IgD-negative memory B cell (primary cell): ENCODE measurements around the gene RAPGEF3. TPM values are rescaled to one million over a fixed set of nuclear protein-coding genes. Genes with fewer than 3 reads are reported as not detected.

Experiments used
- H3K27ac Mint-ChIP-seq, 3 donors: one replicate each; pipeline ENCODE4 v1.8.0; 2020 to 2022; ENCODE audit warnings: mild to moderate bottlenecking in 3 of 3, mixed read lengths in 3 of 3, moderate library complexity in 1 of 3
- H3K27me3 Mint-ChIP-seq: one replicate; pipeline ENCODE4 v1.8.0; 2021; ENCODE audit warnings: mixed read lengths
- H3K36me3 Mint-ChIP-seq: one replicate; pipeline ENCODE4 v1.8.0; 2020; ENCODE audit warnings: mild to moderate bottlenecking, mixed read lengths
- H3K4me1 Mint-ChIP-seq, 3 donors: one replicate each; pipeline ENCODE4 v1.8.0; 2020 to 2022; ENCODE audit warnings: mixed read lengths in 3 of 3, mild to moderate bottlenecking in 1 of 3
- H3K4me3 Mint-ChIP-seq, 4 donors: one replicate each; pipeline ENCODE4 v1.8.0; 2020 to 2022; ENCODE audit warnings: mild to moderate bottlenecking in 4 of 4, mixed read lengths in 4 of 4, moderate library complexity in 3 of 4
- H3K9me3 Mint-ChIP-seq, 3 donors: one replicate each; pipeline ENCODE4 v1.8.0; 2020 to 2021; ENCODE audit warnings: mixed read lengths in 3 of 3, mild to moderate bottlenecking in 1 of 3
- polyA plus RNA-seq: library from polyadenylated mRNA; unstranded; fragments of 300-500 nt; fragmentation: Illumina TruSeq; gene quantifications from one replicate; pipeline ENCODE4 v1.2.3, GENCODE V29; 2021

Gene RAPGEF3
- polyA plus RNA-seq, 1 donor from 2014 or later = 0.26 TPM

DNA sequence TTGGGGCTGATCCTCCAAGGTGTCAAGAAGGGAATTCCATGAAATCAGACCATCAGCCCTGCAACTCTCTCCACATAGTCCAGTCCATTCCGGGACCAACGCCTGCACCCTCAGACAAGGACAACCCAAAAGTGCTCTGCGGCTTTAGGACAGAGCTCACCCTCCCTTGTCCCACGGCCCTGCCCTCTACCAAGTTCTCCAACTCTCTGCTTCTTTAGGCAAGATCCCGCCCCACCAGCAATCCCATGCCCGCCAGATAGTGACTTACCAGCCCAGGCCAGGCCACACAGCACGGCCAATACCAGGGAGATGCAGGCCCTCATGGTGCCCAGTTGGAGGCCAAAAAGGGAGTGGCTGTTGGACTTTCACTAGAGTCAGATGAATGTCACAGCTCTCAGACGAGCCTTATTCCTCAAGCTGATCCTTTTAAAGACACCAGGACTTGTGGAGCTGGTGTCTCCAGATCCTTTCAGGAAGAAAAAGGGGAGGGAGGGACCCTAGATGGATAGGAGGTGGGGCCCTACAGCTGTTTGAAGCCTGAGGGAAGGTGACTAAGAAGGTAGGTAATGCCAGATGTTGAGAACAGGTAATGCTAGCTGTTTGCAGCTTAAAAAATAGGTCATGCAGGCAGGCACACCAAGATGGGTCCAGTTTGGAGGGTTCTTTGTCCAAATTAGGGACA, 33.4 kb downstream of the RAPGEF3 start, which contains the start of gene ENDOU:
Gene ENDOU (minus strand): TSS at position 400 of the 682 bp plus-strand sequence. CDS start 77 bp downstream, at position 323.
- no peaks in the 10 kb centered on the region for H3K9me3 Mint-ChIP-seq
- peak within 1 kb of the TSS in 1 of 4 donors; percentile 76 for H3K4me3 Mint-ChIP-seq
- H3K27ac Mint-ChIP-seq = no peak within 1 kb of the TSS
- H3K4me1 Mint-ChIP-seq = peaks cover 18 to 27% (median 18%) of the 10 kb centered on the region in 3 donors
- H3K36me3 Mint-ChIP-seq = peaks cover 8% of the 10 kb centered on the region
- no peaks in the 10 kb centered on the region for H3K27me3 Mint-ChIP-seq

DNA sequence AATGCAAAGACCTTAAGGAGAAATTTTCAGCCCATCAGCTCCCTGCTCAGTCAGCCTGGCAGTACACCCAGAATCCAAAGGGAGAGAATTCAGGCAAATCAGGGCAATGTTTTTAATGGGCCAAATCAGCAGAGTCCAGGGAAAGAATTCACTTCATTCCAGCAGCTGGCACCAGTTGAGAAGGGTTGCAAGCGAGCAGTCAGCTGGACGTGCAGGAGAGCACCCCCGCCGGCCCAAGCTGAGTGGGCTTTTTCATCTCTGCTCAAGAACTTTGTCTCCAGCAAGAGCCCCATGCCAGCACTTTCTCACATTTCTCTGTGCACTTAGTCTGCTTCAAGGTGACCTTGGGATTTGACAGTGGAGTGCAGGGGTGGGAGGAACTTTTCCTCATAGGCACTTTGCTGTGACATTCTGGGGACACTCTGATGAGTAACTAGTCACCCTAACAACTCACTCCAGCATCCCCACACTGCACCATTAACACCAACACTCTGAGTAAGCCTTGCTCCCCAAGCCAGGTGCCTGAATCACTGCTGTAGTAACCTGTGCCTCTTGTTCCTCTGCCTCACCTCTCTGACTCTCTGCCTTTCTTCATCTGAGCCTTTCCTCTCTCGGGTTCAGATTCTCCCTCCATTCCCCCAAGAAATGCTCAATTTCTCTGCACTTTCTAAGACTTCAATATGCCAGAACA, 35.6 kb downstream of the RAPGEF3 start:
- Mint-ChIP-seq H3K9me3 (no peaks in the 10 kb centered on the region), H3K27ac (no peak overlapping the region), H3K36me3 (peaks cover 12% of the 10 kb centered on the region), H3K4me1 (peaks cover 18 to 28% (median 19%) of the 10 kb centered on the region in 3 donors), H3K27me3 (no peaks in the 10 kb centered on the region), H3K4me3 (no peak overlapping the region)

DNA sequence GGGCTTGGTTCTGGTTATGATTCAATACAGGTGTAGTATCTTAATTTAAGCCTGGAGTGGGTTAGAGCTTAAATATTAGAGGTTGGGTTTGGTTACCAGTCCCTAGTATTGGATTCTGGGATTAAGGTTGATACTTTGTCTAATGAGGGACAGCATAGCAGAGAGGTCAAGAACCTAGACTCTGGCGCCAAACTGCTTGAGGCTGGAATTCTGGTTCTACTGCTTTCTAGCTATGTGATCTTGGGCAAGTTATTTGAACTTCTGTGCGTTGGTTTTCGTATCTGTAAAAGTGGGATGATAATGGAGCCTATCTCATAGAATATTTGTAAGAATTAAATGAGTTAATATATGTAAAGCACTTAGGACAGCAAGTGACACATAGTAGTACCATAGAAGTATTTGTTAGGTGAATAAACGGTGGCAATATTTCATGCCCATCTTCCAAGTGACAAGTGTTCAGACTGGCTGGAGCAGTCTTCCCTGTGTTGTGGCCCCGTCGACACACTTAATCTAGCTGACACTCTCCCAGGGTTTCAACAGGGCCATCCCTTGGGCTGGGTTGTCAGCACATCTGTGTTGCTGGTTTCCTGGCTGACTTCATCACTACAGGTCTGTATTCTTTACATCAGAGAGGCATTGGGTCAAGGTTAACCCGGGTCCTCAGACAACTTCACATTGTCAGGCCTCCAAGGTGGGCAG, 36.4 kb downstream of the RAPGEF3 start:
- peaks cover 24 to 30% (median 26%) of the 10 kb centered on the region in 3 donors for H3K4me1 Mint-ChIP-seq
- H3K27me3 Mint-ChIP-seq = no peaks in the 10 kb centered on the region
- H3K4me3 Mint-ChIP-seq = no peak overlapping the region
- no peak overlapping the region for H3K27ac Mint-ChIP-seq
- no peaks in the 10 kb centered on the region for H3K9me3 Mint-ChIP-seq
- peaks cover 12% of the 10 kb centered on the region for H3K36me3 Mint-ChIP-seq

DNA sequence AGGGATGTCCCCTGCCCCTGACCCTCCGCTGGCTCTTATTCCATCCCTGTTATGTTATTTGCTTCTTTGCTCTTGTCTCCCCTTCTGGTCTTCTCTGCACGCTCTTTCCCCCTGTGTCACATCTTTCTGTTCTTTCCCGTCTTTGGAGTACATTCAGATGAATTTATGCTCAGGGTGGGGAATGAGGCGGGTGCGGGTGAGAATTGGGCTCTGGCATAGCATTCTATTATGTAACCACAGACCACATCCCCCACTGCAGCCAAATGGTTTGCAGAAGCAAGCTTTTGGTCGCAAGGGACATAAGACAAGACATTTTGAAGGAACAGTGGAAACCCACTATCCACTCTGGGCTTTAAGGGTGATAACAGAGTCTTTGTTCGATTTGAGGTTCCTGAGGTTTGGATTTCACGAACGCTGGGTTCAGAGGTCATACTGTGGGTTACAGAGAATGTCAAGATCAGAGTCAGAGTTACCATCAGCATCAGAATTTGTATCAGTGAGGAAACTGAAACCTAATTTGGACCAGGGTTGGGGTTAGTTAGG, 37.2 kb downstream of the RAPGEF3 start:
- Mint-ChIP-seq H3K27me3 (no peaks in the 10 kb centered on the region), H3K9me3 (no peaks in the 10 kb centered on the region), H3K4me1 (peaks cover 20 to 22% (median 22%) of the 10 kb centered on the region in 3 donors), H3K27ac (peak overlapping the region in 1 of 3 donors; percentile 8), H3K4me3 (no peak overlapping the region), H3K36me3 (peaks cover 12% of the 10 kb centered on the region)

DNA sequence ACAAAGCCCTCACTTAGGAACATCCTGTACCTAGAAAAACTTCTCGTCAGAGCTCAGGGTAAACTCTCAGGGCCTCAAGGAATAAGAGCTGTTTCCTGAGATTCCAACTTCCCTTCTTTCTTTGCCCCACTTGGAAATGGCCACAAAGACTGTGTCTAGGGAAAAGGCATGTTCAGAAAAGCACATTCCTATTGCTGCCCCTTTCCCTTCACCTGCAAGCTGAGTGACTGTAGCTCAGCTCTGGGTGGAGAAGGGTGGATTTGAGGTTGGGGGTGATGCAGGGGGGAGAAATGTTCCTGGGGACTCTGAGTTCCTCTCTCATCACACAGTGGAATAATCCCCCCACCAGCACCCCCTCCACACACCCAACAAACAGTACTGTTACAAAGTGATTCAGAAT, 40.1 kb downstream of the RAPGEF3 start:
- H3K36me3 Mint-ChIP-seq = peaks cover 12% of the 10 kb centered on the region
- no peak overlapping the region for H3K27ac Mint-ChIP-seq
- peaks cover 13 to 20% (median 13%) of the 10 kb centered on the region in 3 donors for H3K4me1 Mint-ChIP-seq
- no peaks in the 10 kb centered on the region for H3K9me3 Mint-ChIP-seq
- no peaks in the 10 kb centered on the region for H3K27me3 Mint-ChIP-seq
- no peak overlapping the region for H3K4me3 Mint-ChIP-seq

DNA sequence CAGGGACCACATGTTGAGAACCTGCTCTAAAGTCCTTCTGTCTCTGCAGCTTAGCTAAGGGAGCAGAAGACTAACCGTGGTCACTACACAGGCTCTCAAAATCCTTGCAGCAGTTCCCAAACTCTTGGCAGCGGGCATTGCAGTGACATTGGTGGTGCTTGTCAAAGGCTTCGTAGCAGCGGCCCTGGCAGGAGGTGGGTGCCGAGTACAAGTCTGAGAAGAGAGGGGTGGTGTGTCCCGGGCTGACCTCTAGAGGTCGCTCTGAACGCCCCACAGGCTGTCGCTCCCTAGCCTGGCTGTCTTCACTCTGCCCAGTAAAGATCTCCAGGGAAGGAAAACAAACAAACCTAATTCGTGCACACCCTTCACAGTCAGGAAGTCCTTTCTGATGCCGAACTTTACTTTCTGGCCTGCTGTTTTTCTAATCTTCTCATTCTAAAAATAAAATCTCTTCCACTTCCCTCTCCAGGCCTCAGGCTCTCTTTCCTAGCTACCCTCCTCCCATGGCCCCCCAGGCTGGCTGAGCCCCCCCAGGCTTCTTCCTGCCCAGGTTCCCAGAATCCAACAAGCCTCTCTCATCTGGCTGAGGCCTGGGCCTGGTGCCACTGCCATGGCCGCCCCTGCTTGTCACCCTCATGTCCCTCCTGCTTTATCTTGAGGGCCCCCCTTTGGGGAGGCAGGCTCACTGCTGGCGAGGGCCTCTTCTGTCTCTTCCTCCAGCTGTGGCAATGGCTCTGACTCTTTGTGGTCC, 41.1 kb downstream of the RAPGEF3 start:
- peak overlapping the region in 2 of 3 donors; percentile 59 to 75 for H3K27ac Mint-ChIP-seq
- H3K9me3 Mint-ChIP-seq = no peaks in the 10 kb centered on the region
- H3K4me3 Mint-ChIP-seq = peak overlapping the region in 2 of 4 donors; percentile 36 to 45
- H3K4me1 Mint-ChIP-seq = peaks cover 10 to 20% (median 13%) of the 10 kb centered on the region in 3 donors
- no peaks in the 10 kb centered on the region for H3K27me3 Mint-ChIP-seq
- H3K36me3 Mint-ChIP-seq = peaks cover 9% of the 10 kb centered on the region

DNA sequence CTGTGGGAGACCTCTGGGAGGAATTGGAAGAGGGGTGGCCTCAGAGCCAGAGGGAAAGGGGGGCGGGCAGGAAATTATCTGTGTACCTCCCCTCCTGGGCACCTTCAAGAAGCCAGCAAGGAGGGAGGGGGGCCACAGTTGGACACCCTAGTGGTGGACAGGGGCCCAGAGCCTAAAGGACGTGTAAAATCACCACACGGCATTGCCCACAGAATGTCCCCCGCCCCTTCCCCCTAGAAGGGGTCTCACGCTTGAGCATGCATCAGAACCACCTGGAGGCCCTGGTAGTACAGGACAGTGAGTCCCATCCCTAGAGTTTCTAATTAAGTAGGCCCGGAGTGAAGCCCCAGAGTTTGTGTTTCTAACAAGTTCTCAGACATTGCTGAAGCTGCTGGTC, 41.6 kb downstream of the RAPGEF3 start:
- H3K27me3 Mint-ChIP-seq = no peaks in the 10 kb centered on the region
- peaks cover 5% of the 10 kb centered on the region for H3K36me3 Mint-ChIP-seq
- H3K4me3 Mint-ChIP-seq = no peak overlapping the region

DNA sequence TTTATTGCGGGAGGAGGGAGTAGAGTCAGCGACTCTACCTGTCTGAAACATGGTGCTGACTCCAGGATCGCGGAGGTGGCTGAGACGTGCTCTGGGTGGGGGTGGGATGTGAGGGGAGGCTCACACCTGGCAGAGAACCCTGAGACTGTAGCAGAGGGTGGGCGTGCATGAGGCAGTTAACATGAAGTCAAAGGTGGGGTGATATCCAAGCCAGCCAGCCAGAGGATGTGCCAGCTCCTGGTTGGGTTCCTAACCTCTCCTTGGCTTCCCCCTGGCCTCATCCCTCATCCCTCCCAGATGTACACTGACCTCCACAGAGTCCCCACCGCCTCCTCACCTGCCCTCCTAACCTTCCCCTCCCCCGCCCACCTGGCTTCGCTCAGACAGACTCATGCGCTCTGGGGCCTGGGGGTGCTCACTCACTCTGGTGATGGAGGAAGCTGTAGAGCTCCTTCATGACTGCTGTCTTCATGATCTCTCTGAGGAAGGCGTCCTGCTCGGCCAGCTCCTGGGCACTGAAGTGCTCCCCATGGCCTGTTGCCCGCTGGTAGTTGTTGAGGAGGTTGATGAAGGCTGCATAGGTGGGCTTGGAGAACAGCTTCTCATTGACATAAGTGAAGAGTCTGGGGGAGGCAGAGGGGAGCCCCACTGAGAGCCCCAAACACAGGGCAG, 42.7 kb downstream of the RAPGEF3 start:
- Mint-ChIP-seq H3K36me3 (peaks cover 4% of the 10 kb centered on the region), H3K27ac (peak overlapping the region in 1 of 3 donors; percentile 68), H3K27me3 (no peaks in the 10 kb centered on the region), H3K4me3 (peak overlapping the region in 1 of 4 donors; percentile 34), H3K9me3 (no peaks in the 10 kb centered on the region), H3K4me1 (peaks cover 10 to 20% (median 13%) of the 10 kb centered on the region in 3 donors)

More for the DNA sequence above, 41.6 kb downstream of the RAPGEF3 start:
- H3K27ac Mint-ChIP-seq = no peak overlapping the region
- peaks cover 10 to 20% (median 13%) of the 10 kb centered on the region in 3 donors for H3K4me1 Mint-ChIP-seq
- no peaks in the 10 kb centered on the region for H3K9me3 Mint-ChIP-seq

DNA sequence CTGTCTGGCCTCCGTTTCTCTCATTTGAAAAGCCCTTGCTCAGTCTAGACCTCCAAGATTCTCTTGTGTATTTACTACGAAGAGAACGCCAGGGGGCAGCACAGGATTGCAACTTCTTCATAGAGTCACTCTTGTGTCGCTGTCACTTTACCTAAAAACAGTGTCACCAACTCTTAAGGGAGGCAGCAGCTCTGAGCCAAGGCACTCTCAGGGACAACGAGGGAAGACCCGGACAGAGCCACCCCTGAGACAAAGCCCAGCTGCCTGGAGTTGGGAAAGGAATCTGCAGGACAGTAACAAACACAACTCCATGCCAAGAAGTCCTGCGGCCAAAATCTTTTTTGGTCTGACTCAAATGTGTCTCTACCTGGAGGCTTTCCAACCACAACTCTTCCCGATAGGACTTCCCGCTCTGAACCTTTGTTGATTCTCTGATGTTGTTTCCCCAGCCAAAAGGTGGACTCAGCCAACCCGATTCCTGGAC, 43.2 kb downstream of the RAPGEF3 start:
- Mint-ChIP-seq H3K4me3 (peak overlapping the region in 1 of 4 donors; percentile 34), H3K27me3 (no peaks in the 10 kb centered on the region), H3K9me3 (no peaks in the 10 kb centered on the region), H3K36me3 (peaks cover 4% of the 10 kb centered on the region), H3K27ac (peak overlapping the region in 1 of 3 donors; percentile 0), H3K4me1 (peaks cover 10 to 25% (median 15%) of the 10 kb centered on the region in 3 donors)

DNA sequence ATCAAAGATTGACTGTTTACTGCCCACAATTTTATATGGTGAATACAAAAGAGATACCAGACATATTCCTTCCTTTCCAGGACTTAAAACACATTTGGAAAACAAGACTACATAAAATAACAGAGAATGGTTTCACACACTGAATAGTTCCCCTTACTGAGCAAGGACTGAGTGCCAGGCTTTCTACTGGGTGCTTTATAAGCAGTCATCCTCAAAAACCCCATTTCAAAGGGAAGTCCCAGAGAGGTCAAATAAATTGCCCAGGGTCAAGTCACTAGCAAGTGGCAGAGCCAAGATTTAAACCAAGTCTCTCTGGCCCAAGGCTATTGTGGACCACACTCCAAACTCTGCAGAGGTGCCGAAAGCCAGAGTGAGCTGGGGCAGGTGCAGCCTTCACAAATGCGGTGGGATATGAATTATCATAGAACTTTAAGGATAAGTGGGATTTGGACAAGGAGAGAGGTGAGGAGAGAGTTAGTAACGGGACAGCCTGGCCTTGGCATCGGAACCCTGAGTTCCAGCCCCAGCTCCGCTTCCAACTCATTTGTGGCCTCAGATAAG, 43.8 kb downstream of the RAPGEF3 start:
- Mint-ChIP-seq H3K9me3 (no peaks in the 10 kb centered on the region), H3K4me3 (no peak overlapping the region), H3K27me3 (no peaks in the 10 kb centered on the region), H3K4me1 (peaks cover 11 to 27% (median 16%) of the 10 kb centered on the region in 3 donors), H3K36me3 (peaks cover 1% of the 10 kb centered on the region), H3K27ac (peak overlapping the region in 2 of 3 donors; percentile 0 to 28)

DNA sequence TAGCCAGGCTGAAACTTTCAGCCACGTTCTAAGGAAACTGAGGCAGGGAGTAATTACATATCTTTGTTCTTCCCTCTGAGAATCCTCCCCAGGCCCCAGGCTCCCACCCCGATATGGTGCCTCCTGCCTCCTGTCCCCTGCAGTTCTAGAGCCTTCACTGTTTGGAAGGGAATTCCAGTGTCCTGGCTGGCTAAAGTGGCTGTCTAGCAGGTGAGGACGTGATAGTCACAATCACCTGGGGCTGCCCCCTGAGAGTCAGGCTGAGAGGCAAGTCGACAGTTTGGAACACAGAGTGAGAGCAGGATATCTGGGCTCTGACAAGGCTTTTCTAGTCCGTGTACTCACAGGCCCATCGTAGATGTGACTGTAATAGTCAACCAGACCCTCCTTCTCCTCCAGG, 46.5 kb downstream of the RAPGEF3 start:
- Mint-ChIP-seq H3K36me3 (no peaks in the 10 kb centered on the region), H3K4me3 (peak overlapping the region in 1 of 4 donors; percentile 37), H3K27me3 (no peaks in the 10 kb centered on the region), H3K9me3 (no peaks in the 10 kb centered on the region), H3K4me1 (peaks cover 29 to 46% (median 31%) of the 10 kb centered on the region in 3 donors), H3K27ac (no peak overlapping the region)

DNA sequence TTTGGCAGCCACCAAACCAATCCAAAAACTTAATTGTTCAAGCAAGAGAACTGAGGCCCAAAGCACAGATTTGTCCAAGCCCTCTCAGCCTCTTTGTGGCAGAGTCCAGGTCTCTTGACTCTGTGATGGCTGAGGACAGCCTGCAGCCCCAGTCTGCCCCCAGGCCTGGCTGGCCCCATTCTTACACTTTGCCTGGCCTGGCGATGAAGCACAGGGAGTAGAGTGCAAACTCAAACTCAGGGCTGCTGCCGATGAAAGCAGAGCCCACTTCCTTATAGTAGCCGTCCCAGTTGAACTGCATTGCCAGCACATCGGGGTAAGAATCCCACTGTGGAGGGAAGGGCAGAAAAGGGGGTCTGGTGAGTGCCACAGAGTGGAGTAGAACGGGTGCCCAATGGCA, 47.2 kb downstream of the RAPGEF3 start:
- Mint-ChIP-seq H3K27me3 (no peaks in the 10 kb centered on the region), H3K27ac (no peak overlapping the region), H3K9me3 (no peaks in the 10 kb centered on the region), H3K4me1 (peaks cover 33 to 46% (median 37%) of the 10 kb centered on the region in 3 donors), H3K4me3 (no peak overlapping the region), H3K36me3 (no peaks in the 10 kb centered on the region)

DNA sequence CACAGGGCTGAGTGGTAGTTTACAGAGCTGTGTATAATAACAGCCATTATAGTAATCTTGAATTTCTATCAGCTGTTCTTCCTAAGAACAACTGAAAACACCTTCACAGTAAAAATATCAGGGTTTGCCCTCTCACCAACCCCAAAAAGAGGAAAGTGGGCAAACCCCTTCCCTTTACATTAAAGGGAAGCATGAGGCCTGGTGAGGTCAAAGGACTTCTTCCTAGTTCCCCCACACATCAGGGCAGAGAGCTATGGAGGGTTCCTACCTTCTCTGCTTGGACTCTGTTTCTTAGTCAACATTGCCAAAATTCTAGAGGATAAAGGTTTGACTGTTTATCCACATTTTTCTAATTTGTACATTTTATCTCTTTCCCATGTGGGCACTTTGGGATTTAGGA, 48.4 kb downstream of the RAPGEF3 start:
- Mint-ChIP-seq H3K9me3 (no peaks in the 10 kb centered on the region), H3K4me1 (peaks cover 33 to 47% (median 37%) of the 10 kb centered on the region in 3 donors), H3K27me3 (no peaks in the 10 kb centered on the region)

More for the DNA sequence above, 48.4 kb downstream of the RAPGEF3 start:
- peak overlapping the region in 2 of 4 donors; percentile 48 to 86 for H3K4me3 Mint-ChIP-seq
- no peaks in the 10 kb centered on the region for H3K36me3 Mint-ChIP-seq
- H3K27ac Mint-ChIP-seq = peak overlapping the region in 2 of 3 donors; percentile 46 to 61
